Upper lobe of left lung (tissue), 4 donors: Measurements from ENCODE around the gene XRCC4.

Source experiments
- EP300 ChIP-seq, 4 donors: sonication (generic); formaldehyde crosslinking; IDR thresholded peaks; one replicate each; pipeline ENCODE4 v1.5.1; 2017; ENCODE audit warnings: antibody characterized with exemption in 4 of 4, control low read depth in 2 of 4
- POLR2A ChIP-seq, 4 donors: fragments of 450-650 bp; IDR thresholded peaks; one replicate each; pipeline ENCODE4 v1.5.1; 2016 to 2017; ENCODE audit warnings: antibody characterized with exemption in 4 of 4, mild to moderate bottlenecking in 2 of 4
- POLR2AphosphoS5 ChIP-seq, 2 donors: sonication (generic); formaldehyde crosslinking; IDR thresholded peaks; one replicate each; pipeline ENCODE4 v1.5.1; 2017; ENCODE audit warnings: antibody characterized with exemption in 2 of 2
- TF ChIP-seq, protein P1 (sequence below), 6 experiments: fragments of 450-650 bp in 4 of 6; fragments of 200-600 bp in 2 of 6; sonication (generic) in 2 of 6; IDR thresholded peaks; one replicate each; pipeline ENCODE4 v1.5.1; 2016 to 2019; ENCODE audit warnings: antibody characterized with exemption in 6 of 6

GRCh38 chr5:83388608-83389007 is 311.3 kb downstream of the XRCC4 start:
- no peak for TF ChIP-seq POLR2AphosphoS5 (IDR thresholded peaks at IDR 0.05)
- TF ChIP-seq, protein P1, sequence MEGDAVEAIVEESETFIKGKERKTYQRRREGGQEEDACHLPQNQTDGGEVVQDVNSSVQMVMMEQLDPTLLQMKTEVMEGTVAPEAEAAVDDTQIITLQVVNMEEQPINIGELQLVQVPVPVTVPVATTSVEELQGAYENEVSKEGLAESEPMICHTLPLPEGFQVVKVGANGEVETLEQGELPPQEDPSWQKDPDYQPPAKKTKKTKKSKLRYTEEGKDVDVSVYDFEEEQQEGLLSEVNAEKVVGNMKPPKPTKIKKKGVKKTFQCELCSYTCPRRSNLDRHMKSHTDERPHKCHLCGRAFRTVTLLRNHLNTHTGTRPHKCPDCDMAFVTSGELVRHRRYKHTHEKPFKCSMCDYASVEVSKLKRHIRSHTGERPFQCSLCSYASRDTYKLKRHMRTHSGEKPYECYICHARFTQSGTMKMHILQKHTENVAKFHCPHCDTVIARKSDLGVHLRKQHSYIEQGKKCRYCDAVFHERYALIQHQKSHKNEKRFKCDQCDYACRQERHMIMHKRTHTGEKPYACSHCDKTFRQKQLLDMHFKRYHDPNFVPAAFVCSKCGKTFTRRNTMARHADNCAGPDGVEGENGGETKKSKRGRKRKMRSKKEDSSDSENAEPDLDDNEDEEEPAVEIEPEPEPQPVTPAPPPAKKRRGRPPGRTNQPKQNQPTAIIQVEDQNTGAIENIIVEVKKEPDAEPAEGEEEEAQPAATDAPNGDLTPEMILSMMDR (IDR thresholded peaks at IDR 0.05): no peak
- no peak for TF ChIP-seq POLR2A (IDR thresholded peaks at IDR 0.05)
- no peak for TF ChIP-seq EP300 (IDR thresholded peaks at IDR 0.05)
